ENCODE results near the gene NEUROD4.
"Not testable (repeated sequence)": the region's sequence is repeated elsewhere in the genome, so short reads cannot be mapped to it uniquely, and the experiment has no call there.

Gene NEUROD4, protein sequence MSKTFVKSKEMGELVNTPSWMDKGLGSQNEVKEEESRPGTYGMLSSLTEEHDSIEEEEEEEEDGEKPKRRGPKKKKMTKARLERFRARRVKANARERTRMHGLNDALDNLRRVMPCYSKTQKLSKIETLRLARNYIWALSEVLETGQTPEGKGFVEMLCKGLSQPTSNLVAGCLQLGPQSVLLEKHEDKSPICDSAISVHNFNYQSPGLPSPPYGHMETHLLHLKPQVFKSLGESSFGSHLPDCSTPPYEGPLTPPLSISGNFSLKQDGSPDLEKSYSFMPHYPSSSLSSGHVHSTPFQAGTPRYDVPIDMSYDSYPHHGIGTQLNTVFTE

DNA sequence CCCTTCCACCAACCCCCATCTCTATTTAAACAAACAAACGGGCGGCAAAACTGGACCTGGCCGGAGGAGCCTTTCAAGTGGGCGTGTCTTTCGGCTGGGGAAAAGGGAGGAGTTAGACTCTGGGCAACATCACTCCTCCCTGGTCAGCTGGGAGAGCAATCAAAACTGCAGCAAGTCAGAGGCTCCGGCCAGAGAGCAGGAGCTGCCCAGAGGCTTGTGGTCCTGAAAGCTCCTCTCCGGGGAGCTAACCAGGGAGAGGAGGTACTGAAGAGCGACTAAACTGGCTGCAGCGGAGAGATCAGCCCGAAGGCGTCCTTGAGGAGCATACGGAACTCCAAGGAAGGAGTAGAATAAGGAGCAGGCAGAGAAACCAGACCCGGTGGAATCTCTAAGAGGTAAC is at the start of gene NEUROD4:
Gene NEUROD4 (plus strand): TSS at position 191 of the 400 bp plus-strand sequence. CDS start 6,466 bp downstream, outside the sequence.
- DNase-seq, result peak; percentile 7

DNA sequence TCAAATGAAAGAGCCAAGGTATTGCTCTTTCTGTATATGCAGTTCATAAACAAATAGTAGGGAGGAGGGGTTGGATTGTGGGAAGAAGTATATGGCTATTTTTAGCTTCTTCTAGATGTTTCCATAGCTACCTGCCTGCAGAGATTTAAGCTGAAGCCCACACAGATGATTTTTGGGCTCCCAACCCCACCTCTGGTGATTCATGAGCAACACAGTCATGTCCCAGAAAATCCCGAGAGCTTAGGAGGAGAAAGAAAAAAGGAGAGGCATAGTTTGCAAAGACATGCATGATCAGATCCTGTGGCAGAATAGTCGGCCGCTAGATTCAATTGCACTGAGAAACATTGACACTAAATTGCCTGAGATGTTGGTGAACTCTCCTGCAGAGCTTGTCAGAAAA is 49.0 kb upstream of the NEUROD4 start:
- no peak for DNase-seq

DNA sequence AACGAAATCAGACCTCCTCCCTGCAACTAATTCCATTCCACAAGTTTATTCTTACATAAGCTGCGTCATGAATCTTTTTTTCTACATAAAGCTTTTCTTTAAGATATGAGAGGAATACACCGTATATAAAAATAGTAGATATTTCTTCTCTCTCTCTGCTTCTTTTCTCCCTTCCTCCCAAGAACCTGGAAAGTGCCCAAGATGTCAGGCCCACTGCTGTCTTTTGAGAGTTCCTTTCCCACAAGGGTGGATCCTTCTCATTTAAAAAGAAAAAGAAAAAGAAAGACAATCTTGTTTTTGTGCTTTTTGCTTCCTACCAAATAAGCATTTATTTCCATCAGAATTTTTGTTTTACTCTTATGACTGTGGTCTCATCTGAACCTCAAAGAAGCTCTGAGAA is 46.2 kb upstream of the NEUROD4 start:
- no peak for DNase-seq

DNA sequence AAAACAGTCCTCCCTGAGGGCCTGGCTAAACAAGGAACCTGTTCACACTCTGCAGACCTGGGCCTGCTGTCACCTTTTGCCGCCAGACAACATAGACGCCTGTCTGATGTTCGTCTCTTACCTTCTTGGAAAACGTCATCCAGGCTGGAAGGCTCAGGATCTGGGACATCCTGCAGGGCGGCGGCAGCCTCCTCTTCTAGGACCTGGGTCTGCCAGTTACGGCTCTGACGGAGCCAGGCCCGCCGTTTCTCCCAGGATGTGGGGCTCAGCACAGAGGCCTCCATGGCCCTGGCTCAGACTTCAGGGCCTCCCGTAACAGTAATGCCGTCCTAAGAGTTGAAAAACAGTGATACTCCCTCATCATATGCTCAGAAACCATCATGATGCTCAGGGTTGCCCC is 45.5 kb upstream of the NEUROD4 start:
- no peak for DNase-seq

DNA sequence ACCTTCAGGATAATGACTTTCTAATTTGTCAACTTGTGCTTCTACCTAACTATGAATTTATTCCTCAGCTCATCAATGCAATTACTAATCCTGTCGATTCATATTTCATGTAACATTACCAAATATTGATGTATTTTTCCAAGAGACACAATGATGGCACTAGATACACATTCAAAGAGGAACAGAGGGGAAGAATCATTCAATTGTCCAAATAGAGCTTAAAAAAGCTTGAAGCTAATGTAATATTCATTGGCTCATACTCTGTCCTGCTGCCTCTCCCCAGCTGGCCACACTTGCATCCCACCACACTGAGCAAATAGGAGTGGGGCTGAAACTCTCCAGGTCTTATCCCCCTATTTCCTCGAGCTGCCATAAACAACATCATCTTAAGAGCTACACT is 44.5 kb upstream of the NEUROD4 start:
- DNase-seq, result no peak

DNA sequence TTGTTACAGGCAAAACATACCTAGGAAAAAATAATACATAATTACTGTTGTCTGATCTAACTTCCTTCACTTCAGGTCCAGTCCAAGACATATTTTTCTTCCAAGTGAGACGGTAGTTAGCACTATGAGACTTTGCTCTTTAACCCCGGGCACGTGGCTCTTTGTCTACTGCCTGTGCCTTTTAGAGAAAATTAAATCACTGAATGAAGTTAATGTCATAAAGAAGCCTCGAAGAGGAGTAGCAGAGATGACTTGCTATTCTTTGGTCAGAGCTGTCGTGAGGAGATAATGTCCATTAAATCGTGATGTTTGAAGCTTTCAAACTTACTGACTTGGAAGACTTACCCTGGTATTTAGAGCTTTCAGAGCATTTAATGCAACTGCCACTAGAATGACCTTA is 43.9 kb upstream of the NEUROD4 start:
- no peak for DNase-seq

DNA sequence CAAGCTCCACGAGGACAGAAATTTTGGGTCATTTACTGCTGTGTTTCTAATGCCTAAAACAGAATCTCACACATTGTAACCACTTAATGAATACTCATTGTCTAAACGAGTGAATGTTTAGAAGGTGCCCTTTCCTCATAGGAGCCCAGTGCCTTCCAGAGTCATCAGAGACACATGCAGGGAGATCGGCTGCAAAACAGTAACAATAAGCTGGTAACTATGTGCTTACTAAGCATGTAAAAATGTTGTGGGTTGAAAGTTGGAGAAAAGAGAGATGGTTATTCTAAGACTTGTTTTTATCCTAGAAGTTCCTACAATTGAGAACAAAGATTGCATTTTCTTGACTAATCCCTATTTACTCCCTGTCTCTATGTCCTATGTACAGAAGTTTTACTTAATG is 42.6 kb upstream of the NEUROD4 start:
- DNase-seq, result no peak

DNA sequence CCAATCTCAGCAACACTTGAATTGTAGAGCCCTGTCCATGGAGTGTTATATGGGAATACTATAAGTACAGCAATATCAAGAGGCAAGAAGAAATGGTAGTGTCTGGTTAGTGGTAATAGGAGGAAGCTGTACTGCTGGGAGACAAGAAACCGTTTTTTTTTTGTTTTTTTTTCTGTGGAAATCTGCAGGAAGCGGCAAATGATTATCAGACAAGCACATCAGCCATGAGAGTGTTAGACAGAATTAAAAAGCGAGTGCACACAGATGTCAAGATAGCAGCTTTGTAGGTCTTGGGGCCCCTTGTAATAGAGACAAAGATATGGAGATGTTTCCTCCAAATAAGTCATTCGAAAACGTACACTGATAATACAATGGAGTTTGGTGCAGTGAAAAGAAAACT is 41.9 kb upstream of the NEUROD4 start:
- peak; percentile 20 for DNase-seq

DNA sequence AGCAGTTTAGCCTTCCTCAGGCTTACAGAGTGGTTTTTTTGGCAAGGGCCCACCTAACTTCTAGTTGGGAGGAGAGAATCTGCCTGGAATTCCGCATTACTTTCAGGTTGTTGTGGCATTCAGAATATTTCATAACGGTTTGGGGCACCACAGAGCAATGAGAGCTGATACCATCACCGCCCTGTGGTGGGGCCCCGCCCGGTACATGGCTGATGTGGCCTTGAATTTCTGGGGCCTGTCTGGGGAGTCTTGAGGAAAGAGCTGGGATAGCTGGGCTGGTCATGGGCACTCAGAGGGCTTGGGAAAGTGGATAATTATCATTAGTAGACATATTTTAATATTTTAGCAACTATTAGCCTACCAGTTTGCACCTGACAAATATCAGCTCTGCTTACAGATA is 39.4 kb upstream of the NEUROD4 start:
- peak; percentile 57 for DNase-seq

DNA sequence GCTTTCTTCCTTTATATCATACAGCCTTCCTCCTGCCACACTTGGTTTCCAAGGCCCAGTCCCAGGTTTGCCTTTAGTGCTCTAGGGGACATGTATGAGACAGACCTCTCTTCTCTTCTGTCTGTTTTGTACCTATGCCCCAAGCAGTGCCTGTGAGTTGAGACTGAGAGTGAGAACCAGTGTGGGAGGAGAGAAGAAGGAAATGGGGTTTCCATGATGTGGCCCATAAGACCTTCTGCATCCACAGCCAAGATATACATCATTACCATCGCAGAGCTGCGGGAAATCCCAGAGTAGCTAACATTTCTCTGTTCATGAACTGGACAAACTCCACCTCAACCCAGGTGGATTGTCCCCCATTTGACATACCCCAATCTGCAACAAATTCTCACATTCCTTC is 38.0 kb upstream of the NEUROD4 start:
- DNase-seq, result peak; percentile 64

DNA sequence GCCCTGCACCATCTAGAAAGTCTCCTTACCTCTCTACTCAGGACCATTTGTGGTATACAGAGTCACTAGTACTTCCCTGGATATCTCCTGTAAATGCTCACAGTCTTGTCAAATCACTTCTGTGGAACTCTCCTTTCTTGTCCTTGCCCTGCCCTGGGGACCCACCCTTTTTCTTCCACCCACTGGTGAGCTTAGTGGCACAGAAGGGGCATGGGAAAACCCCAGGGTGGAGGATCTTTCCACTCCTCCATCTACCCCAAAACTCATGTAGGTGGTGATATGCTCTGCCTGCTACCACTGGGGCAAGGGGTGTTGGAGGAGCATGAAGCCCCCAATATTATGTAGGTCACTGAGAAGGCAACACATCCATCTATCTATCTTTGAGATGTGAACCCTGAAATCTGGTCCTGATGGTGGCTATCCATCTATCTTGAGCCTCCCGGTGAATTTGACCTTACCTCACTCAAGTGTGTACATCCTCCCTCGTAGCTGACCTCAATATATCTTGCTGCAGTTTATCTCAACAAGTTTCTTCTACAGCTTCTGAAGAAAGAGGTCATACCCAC is 36.2 kb upstream of the NEUROD4 start:
- DNase-seq, result peak; percentile 45

DNA sequence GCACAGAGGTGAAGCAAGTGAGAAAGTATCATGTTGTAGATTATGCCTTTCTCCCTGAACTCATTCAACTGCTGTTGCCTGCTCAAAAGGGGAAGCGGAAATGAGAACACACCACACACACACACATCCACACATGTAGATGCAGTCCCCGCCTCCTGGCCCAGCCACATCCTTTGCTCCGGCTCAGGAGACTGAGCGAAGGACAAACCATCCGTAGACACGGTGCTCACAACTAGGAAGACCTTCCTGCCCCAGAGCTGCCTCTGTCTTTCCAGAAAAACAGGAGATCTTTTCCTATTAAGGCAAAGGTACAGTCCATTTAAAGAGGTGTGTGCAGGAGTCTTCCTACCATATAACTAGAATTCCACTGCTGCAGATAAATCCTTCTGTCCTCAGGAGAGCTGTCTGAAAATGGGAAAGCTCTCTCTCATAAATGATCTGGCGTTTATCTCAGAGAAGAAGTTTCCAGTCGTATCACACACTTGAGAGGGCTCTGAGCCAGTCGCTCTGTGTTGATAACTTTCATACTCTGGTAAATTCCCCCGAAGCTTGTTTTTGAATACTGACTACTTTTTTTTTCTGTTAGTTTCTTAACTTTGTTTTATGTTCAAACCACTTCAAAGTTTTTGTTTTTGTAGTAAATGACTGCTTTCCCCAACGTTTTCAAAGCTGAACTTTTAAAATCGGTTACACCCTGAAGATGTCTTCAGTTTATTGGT is 35.0 kb upstream of the NEUROD4 start, which contains the start of gene TESPA1:
Gene TESPA1 (minus strand): TSS at position 105 of the 719 bp plus-strand sequence. CDS start 10,200 bp downstream, outside the sequence.
- peak; percentile 94 for DNase-seq

DNA sequence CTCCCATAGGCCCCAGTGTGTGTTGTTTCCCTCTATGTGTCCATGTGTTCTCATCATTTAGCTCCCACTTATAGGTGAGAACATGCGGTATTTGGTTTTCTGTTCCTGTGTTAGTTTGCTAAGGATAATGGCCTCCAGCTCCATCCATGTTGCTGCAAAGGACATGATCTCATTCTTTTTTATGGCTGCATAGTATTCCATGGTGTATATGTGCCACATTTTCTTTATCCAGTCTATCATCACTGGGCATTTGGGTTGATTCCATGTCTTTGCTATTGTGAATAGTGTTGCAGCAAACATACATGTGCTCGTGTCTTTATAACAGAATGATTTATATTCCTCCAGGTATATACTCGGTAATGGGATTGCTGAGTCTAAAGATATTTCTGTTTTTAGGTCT is 33.0 kb upstream of the NEUROD4 start:
- DNase-seq, result not testable (repeated sequence)

DNA sequence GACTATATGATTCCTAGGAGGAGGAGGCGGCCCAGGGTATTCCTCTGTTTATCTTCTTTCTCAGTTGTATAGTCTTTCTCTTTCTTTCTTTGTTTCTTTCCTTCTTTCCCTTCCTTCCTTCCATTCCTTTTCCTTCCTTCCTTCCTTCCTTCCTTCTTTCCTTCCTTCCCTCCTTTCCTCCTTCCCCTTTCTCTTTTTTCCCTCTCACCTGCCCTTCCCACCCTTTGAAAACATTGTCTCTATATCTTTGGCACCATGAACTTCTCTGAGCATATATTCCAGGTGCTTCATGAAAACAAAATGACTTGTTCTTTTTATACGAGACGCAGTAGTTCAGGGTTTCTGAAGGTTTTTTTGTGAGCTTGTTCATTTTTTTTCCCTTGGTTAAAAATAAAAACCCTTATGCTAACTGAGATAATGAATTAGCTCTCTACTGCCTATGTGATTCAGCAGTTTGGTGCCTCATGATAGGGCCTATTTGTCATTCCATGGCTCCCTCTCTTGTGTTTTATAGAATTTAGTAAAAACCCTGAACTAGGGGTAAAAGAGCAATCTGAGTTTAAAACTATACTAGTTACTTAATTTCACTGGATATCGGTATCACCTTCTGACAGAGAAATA is 32.1 kb upstream of the NEUROD4 start:
- no peak for DNase-seq

DNA sequence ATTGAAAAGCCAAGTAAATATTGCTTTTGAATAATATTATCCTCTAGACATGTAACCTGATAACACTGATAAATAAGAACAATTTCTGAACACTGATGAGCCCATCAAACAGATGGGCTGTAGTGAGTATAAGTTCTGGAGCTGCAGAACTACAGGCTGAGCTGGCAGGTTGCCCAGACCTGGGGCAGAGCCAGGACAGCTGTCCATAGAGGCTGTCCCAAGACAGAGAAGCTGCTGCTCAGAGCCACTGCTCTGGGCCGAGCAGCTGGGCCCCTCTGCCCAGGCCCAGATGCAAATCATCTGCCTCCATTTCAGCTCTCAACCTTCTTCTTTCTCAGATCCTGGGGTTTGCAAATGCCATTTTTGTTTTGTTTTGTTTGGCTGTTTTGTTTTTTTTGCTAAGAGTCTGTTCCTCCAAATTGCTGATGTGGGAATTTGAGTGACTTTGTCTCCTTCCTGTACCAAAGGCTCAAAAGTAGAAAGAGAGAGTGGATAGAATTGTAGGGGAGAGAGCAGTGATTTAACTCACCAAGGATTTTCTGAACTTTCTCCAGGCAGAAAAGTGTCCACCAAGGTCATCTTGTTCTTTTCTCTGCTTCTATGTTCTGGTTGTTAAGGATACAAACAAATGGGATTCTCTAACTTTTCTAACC is 31.2 kb upstream of the NEUROD4 start:
- DNase-seq, result no peak

DNA sequence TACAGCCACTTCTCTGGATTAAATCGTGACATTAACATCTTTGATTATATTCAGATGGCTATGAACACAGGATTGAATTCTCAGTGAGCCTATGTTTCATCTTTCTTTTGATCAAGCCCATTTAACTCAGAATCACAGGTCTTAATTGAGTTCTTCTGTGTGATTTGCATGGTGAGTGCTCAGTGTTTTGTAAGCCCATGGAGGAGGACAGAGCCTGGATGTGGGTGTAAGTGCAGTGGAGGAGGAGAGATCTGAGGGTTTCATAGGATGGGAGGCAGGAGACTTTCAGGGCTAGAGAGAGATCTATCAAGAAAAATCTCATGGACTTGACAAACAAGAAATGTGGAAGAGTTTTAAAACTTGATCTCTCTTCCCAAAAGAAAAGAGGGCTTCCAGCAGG is 29.9 kb upstream of the NEUROD4 start:
- DNase-seq, result no peak

DNA sequence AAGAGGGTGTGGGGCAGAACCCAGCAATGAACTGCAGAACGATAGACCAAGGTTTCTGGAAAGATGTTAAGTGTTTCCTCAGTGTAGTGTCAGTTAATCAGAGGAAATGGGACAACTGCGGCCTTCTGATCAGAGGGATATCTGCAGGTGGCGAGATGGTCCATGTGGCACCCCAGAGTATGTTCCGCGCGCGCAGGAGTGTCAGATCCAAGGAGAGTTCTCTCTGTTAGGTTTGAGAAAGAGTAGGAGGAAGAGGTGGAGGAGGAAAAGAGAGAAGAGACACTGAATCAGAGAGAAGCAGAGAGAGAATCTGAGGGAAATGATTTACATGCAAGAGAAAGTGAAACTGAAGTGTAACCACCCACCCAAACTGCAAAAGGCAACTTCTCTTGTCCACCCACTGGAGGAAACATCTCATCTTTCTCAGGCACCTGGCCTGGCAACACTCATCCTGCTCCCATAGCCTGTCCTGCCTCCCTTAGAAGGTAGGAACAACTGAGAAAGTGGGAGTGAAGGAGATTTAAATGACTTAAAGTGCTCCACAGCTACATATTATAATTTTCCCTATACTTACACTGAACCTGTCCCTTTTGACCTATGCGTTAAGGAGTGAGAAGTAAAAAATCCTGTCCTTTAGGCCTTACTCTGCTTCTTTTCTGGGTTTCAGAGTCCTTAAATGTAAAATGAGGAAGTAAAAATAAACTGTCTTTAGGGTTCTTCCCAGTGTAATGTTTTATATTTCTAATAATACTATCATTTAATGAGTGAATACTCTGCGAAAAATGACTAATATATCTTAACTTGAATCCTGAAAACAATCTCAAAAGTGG is 28.4 kb upstream of the NEUROD4 start:
- peak; percentile 72 for DNase-seq

DNA sequence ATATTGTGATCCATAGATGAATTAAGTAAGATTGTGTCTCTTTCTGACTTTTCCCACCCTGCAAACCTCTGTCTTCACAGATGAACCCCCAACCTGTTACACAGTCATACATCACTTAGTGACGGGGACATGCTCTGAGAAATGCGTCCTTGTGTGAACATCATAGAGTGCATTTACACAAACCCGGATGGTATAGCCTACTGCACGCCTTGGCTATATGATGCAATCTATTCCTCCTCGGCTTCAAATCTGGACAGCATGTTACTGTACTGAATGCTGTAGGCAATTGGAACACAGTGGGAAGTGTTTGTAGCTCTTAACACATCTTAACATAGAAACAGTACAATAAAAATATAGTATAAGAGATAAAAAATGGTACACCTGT is 27.8 kb upstream of the NEUROD4 start:
- DNase-seq, result peak; percentile 36

DNA sequence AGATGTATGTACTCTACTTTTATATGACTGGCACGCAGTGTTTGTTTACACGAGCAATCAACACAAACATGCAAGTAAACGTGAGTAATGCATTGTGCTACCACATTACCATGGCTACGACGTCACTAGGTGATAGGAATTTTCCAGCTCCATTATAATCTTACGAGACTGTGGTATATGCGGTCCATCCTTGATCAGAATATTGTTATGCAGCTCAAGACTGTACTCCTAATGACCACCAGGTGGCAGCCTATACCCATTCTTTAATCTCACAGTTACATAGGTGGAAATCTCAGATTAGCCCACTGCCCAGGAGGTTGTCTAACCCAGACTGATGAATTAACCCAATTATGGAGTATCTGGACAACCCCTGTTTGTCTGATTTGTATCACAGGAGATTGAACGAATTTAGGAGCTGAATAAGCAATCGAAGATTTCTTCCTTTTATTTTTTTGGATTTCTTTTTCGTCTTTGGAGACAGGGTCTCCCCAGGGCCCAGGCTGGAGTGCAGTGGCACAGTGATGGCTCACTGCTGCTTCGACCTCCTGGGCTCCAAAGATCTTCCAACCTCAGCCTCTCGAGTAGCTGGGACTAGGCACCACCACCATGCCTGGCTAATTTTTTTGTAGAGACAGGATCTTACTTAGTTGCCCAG is 26.5 kb upstream of the NEUROD4 start:
- peak; percentile 77 for DNase-seq

DNA sequence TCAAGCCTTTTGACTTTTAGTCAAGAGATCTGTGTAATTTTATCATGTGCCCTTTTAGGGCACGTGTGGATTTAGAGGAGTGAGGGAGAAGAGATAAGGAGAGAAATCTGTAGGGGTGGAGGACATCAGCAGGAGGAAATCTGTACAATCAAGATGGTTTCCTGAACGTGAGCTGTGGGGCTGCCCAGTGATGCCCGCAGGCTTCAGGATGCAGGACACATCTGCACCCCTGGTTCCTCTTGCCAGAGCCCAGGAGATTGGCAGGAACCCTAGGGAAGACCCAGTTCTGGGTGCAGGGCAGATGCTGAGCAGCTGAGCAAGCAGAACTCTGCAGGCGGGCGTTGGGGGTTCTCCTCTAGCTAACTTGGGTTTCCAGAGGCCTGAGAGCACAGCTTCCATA is 23.6 kb upstream of the NEUROD4 start:
- DNase-seq, result no peak

DNA sequence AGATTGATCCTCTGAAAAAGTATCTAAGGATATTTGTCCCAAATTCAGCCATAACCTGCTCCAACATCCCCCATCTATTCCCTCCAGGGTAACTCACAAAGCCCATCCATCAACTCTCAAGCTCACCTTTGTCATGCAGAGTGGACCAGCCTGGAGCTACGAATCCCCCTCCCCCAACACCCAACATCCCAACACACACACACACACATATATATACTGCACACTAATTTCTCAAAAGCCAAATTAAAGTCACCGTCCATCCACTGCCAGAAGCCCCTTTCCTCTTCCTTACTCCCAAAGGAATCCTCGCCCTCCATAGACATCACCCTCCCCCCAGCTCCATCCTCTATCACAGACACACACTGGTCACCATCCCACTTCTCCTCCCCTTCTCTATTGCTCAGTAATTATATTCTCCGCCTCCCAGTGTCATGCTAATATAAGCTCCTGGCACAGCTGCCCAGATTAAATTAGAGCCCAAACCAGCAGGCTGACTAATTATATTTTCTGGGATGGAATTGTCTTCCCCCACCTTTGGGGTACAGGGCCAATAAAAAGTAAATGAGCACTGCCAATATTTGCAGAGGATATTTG is 21.7 kb upstream of the NEUROD4 start:
- DNase-seq, result no peak

Data from activated CD4-positive, alpha-beta T cell treated with anti-CD3 and anti-CD28 coated beads, Interleukin-10, Interleukin-2, amounts not matched to agents 100 ng/mL and 50 ng/mL, durations not matched to agents 16 hours and 8 hours (primary cell).